Nephron (organoid): ENCODE results near the gene GYS2.
A peak's percentile ranks its signal among the peaks of the same experiment; 100 is the strongest.

ENCODE experiments used
- H3K27ac Mint-ChIP-seq, 3 experiments: 2 replicates each; pipeline ENCODE4 v1.8.0; 2020; ENCODE audit warnings: mixed read lengths in 3 of 3, mild to moderate bottlenecking in 2 of 3, moderate library complexity in 1 of 3
- H3K27me3 Mint-ChIP-seq: 2 replicates; pipeline ENCODE4 v1.8.0; 2021; ENCODE audit warnings: low read depth, mild to moderate bottlenecking, moderate library complexity, mixed read lengths
- H3K36me3 Mint-ChIP-seq: 2 replicates; pipeline ENCODE4 v1.8.0; 2020; ENCODE audit warnings: low read depth, mixed read lengths
- H3K4me1 Mint-ChIP-seq: 2 replicates; pipeline ENCODE4 v1.8.0; 2020; ENCODE audit warnings: mixed read lengths
- H3K4me3 Mint-ChIP-seq, 3 experiments: 2 replicates each; pipeline ENCODE4 v1.8.0; 2020; ENCODE audit warnings: mild to moderate bottlenecking in 3 of 3, mixed read lengths in 3 of 3, moderate library complexity in 2 of 3
- H3K9me3 Mint-ChIP-seq: 2 replicates; pipeline ENCODE4 v1.8.0; 2020; ENCODE audit warnings: mixed read lengths
- TF ChIP-seq, protein P1 (sequence below), 3 experiments: fragments of 200-600 bp; sonication (generic); IDR thresholded peaks; one replicate each; pipeline ENCODE4 v1.5.0; 2021; ENCODE audit warnings: antibody characterized with exemption in 3 of 3; ENCODE audit not compliant: unreplicated experiment in 3 of 3

Gene GYS2

DNA sequence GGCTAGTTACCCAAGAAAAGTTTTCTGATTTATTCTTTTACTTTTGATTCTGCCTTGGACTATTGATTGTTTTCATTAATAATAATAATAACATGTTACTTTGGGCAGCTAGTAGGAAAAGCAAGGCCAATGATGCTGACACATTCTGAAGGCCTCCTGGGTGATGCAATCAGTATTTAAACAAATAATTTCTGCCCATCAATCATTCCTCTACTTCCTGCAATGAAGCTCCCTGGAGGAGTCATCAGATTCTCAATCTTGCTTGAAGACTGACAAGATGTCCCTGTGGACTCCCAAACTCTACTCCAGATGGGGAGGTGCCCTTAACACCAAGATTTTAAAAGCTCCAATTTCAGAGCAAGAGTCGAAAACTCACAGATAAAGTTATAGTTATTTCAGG lies 78.6 kb downstream of the GYS2 start, which contains the start of gene SPX:
Gene SPX, plus strand, starts transcription at position 244 of the 400 bp plus-strand sequence. CDS start 177 bp downstream, outside the sequence.
- peaks cover 40% of the 10 kb centered on the region for H3K27me3 Mint-ChIP-seq
- no peaks in the 10 kb centered on the region for H3K36me3 Mint-ChIP-seq
- peak within 1 kb of the TSS in 2 of 3 experiments; percentile 60 to 64 for H3K27ac Mint-ChIP-seq
- peaks cover 8% of the 10 kb centered on the region for H3K9me3 Mint-ChIP-seq
- H3K4me3 Mint-ChIP-seq: peak within 1 kb of the TSS; percentile 73 to 87 (median 86)
- peaks cover 31% of the 10 kb centered on the region for H3K4me1 Mint-ChIP-seq
- TF ChIP-seq, protein P1, sequence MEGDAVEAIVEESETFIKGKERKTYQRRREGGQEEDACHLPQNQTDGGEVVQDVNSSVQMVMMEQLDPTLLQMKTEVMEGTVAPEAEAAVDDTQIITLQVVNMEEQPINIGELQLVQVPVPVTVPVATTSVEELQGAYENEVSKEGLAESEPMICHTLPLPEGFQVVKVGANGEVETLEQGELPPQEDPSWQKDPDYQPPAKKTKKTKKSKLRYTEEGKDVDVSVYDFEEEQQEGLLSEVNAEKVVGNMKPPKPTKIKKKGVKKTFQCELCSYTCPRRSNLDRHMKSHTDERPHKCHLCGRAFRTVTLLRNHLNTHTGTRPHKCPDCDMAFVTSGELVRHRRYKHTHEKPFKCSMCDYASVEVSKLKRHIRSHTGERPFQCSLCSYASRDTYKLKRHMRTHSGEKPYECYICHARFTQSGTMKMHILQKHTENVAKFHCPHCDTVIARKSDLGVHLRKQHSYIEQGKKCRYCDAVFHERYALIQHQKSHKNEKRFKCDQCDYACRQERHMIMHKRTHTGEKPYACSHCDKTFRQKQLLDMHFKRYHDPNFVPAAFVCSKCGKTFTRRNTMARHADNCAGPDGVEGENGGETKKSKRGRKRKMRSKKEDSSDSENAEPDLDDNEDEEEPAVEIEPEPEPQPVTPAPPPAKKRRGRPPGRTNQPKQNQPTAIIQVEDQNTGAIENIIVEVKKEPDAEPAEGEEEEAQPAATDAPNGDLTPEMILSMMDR (IDR thresholded peaks at IDR 0.05; ENCODE audit: unreplicated experiment in 3 of 3): no peak

DNA sequence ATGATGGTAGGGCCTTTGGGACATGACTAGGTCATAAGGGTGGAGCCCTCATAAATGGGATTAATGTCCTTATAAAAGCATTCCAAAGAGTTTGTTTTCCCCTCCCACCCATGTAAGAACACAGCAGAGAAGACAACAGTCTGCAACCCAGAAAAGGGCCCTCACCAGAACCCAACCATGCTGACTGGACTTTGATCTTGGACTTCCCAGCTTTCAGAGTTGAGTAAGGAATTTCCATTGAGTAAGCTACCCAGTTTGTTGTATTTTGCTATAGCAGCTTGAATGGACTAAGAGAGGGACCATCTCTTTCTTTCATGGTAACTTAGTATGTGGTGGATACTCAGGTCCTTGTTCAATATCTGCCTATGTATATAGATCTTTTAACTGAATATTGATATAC lies 81.5 kb downstream of the GYS2 start:
- Mint-ChIP-seq H3K4me3 (no peak overlapping the region), H3K36me3 (no peaks in the 10 kb centered on the region), H3K4me1 (peaks cover 8% of the 10 kb centered on the region), H3K27ac (no peak overlapping the region), H3K9me3 (peaks cover 8% of the 10 kb centered on the region), H3K27me3 (peaks cover 17% of the 10 kb centered on the region)
- TF ChIP-seq, protein P1 (IDR thresholded peaks at IDR 0.05; ENCODE audit: unreplicated experiment in 3 of 3): no peak

DNA sequence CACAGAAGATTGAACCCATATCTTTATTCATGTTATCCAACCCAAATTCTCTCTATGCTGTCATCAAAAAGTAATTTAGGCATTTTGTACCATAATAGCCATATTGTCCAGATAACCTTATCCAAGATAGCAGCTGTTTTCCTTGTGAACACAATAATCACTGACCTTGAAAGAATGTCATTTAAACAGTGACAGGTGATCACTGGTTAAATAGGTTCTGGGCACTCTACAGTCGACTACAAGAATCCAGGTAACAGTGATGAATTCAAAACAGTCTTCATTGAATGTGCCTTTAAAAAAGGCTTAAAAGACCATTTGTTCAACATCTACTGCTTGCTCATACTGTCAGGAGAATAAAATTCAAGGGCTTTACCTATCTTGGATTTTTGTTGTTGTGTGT lies 83.1 kb downstream of the GYS2 start:
- H3K27me3 Mint-ChIP-seq: peaks cover 7% of the 10 kb centered on the region
- H3K36me3 Mint-ChIP-seq: peaks cover 4% of the 10 kb centered on the region
- H3K4me1 Mint-ChIP-seq: no peaks in the 10 kb centered on the region
- peaks cover 8% of the 10 kb centered on the region for H3K9me3 Mint-ChIP-seq
- TF ChIP-seq, protein P1 (IDR thresholded peaks at IDR 0.05; ENCODE audit: unreplicated experiment in 3 of 3): no peak
- no peak overlapping the region for H3K27ac Mint-ChIP-seq
- no peak overlapping the region for H3K4me3 Mint-ChIP-seq

DNA sequence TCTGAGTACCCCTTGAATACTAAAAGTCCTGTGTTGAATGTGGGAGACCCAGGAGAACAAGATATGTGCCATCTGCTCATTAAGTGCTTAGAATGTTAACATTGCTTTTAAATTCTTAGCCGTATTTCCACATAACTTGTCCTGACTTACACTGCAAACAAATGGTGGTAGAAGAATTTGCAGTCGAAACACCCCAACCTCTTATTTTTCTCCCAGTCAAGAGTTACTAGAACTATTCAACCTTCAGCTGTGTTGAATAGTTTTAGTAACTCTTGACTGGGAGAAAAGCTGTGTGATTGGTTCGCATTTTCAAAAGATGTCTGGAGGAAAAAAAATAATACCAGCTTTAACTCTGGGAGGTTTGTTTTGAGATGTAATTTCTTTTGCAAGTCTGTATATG lies 86.2 kb downstream of the GYS2 start:
- H3K36me3 Mint-ChIP-seq: peaks cover 13% of the 10 kb centered on the region
- no peaks in the 10 kb centered on the region for H3K9me3 Mint-ChIP-seq
- TF ChIP-seq, protein P1 (IDR thresholded peaks at IDR 0.05; ENCODE audit: unreplicated experiment in 3 of 3): no peak
- H3K4me1 Mint-ChIP-seq: no peaks in the 10 kb centered on the region
- H3K4me3 Mint-ChIP-seq: no peak overlapping the region
- no peaks in the 10 kb centered on the region for H3K27me3 Mint-ChIP-seq
- H3K27ac Mint-ChIP-seq: no peak overlapping the region

DNA sequence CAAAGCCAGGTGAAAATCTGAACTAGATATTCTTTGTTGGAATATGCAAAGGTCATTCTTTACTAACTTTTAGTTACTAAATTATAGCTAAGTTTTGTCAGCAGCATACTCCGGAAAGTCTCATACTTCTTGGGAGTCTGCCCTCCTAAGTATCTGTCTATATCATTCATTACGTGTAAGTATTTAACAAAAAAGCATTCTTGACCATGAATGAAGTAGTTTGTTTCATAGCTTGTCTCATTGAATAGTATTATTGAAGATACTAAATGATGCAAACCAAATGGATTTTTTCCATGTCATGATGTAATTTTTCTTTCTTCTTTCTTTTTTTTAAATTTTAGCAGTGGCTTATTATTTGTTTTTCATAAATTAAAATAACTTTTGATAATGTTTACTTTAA lies 88.4 kb downstream of the GYS2 start:
- Mint-ChIP-seq H3K9me3 (no peaks in the 10 kb centered on the region), H3K4me3 (no peak overlapping the region), H3K27me3 (no peaks in the 10 kb centered on the region), H3K4me1 (no peaks in the 10 kb centered on the region), H3K27ac (no peak overlapping the region), H3K36me3 (peaks cover 17% of the 10 kb centered on the region)
- TF ChIP-seq, protein P1 (IDR thresholded peaks at IDR 0.05; ENCODE audit: unreplicated experiment in 3 of 3): no peak

DNA sequence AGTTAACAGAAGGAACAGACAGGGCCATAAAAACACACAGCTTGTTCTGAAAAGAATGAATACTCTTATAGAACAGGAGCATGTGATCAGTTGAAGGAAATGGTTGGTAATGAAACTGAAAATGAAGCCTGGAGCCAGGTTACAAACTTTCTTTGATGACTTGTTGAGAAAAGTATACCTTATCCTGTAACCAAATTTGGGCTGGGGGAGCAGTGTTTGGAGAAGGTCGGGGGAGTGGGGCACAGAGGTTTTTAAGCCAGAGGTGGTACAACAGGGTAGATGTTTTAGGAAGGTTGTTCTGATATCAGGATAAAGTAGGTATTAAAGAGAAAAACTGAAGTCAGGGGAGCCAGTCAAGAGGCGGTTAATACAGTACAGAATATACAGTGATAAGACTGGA lies 94.9 kb downstream of the GYS2 start:
- no peaks in the 10 kb centered on the region for H3K27me3 Mint-ChIP-seq
- peaks cover 34% of the 10 kb centered on the region for H3K36me3 Mint-ChIP-seq
- H3K27ac Mint-ChIP-seq: no peak overlapping the region
- H3K4me1 Mint-ChIP-seq: no peaks in the 10 kb centered on the region
- H3K9me3 Mint-ChIP-seq: no peaks in the 10 kb centered on the region
- no peak overlapping the region for H3K4me3 Mint-ChIP-seq
- TF ChIP-seq, protein P1 (IDR thresholded peaks at IDR 0.05; ENCODE audit: unreplicated experiment in 3 of 3): no peak
